ENCODE data around the gene CD1E. TPM values are rescaled to one million over a fixed set of nuclear protein-coding genes. Genes with fewer than 3 reads are reported as not detected.

Gene CD1E
- total and polyA plus RNA-seq, 2 of the 8 experiments (the other 6 are each of a cell fraction or from before 2014, with no cell fraction given), result not detected

GRCh38 chr1:158362482-158362881, 8.8 kb downstream of the CD1E start:
- no peak overlapping the region for H2BK5ac ChIP-seq (ENCODE audit: low read depth, low read length)
- CTCF ChIA-PET (ENCODE audit: partially characterized antibody), result no interaction called here

More at GRCh38 chr1:158362482-158362881, 8.8 kb downstream of the CD1E start:
- FAIRE-seq (no peak), DNase-seq (ENCODE audit: low read depth in 1 of 2, low spot score in 2 of 2) (no peak)
- H4K5ac ChIP-seq (ENCODE audit: insufficient read length, low read depth, low read length), result no peak overlapping the region
- no peak overlapping the region for H2BK120ac ChIP-seq (replicated peaks; ENCODE audit: low read depth, low read length)
- no peak overlapping the region for H3K9ac ChIP-seq (replicated peaks in 1 of 4; ENCODE audit: extremely low read depth in 1 of 4, low read depth in 3 of 4, low read length in 3 of 4)
- no peak overlapping the region for H2BK20ac ChIP-seq (ENCODE audit: low read length)
- no peak overlapping the region for H3K18ac ChIP-seq (ENCODE audit: extremely low read depth, low read length)
- H3K79me2 ChIP-seq (ENCODE audit: control insufficient read depth in 1 of 2, insufficient read depth in 2 of 2, low read length in 2 of 2), result no peaks in the 10 kb centered on the region
- no peak overlapping the region for H3K4me2 ChIP-seq (ENCODE audit: insufficient read depth in 1 of 2, low read depth in 2 of 2, low read length in 2 of 2)
- H3K27ac ChIP-seq (ENCODE audit: low read depth, low read length), result no peak overlapping the region
- POLR2A ChIA-PET (ENCODE audit: partially characterized antibody), result no interaction called here
- no peaks in the 10 kb centered on the region for H3K79me1 ChIP-seq (ENCODE audit: low read depth, low read length)
- no peak overlapping the region for H2AK5ac ChIP-seq (ENCODE audit: low read depth, low read length)
- H3K14ac ChIP-seq (ENCODE audit: insufficient read length), result no peak overlapping the region
- WGBS, 2 experiments (ENCODE audit: extremely low coverage in 1 of 2, insufficient coverage in 1 of 2, insufficient read length in 1 of 2, insufficient replicate concordance in 2 of 2, low coverage in 1 of 2, low lambda C conversion rate in 2 of 2, missing lambda C conversion rate in 1 of 2), result 92% methylated on average over 1 of the region's 1 CpG; no CpG with 5 or more reads in 1 of the 2 experiments
- no peak for TF ChIP-seq ATF2 (IDR thresholded peaks at IDR 0.05; ENCODE audit: low read length)
- TF ChIP-seq BRCA1 (IDR thresholded peaks at IDR 0.05; ENCODE audit: low read depth, low read length), result no peak
- no peak for TF ChIP-seq SIN3A (conservative IDR thresholded peaks at IDR 0.05 in 1 of 2, IDR thresholded peaks at IDR 0.05 in 1 of 2; ENCODE audit: low read depth in 1 of 2, low read length in 2 of 2)
- TF ChIP-seq TBP (IDR thresholded peaks at IDR 0.05; ENCODE audit: low read depth, low read length), result no peak
- TF ChIP-seq, protein P1, sequence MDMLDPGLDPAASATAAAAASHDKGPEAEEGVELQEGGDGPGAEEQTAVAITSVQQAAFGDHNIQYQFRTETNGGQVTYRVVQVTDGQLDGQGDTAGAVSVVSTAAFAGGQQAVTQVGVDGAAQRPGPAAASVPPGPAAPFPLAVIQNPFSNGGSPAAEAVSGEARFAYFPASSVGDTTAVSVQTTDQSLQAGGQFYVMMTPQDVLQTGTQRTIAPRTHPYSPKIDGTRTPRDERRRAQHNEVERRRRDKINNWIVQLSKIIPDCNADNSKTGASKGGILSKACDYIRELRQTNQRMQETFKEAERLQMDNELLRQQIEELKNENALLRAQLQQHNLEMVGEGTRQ (IDR thresholded peaks at IDR 0.05; ENCODE audit: low read length), result no peak
- no peak overlapping the region for H4K8ac ChIP-seq (ENCODE audit: extremely low read depth, insufficient read depth, low read length)
- no peak overlapping the region for H2BK12ac ChIP-seq (ENCODE audit: low read depth, low read length)
- H3K4me1 ChIP-seq (replicated peaks in 1 of 4; ENCODE audit: control insufficient read depth in 3 of 4, insufficient read depth in 4 of 4, low read length in 3 of 4), result no peaks in the 10 kb centered on the region
- H4K91ac ChIP-seq (replicated peaks; ENCODE audit: insufficient read length, low read length), result no peak overlapping the region
- H3K23ac ChIP-seq (ENCODE audit: insufficient read length), result no peak overlapping the region
- no peaks in the 10 kb centered on the region for H3K9me3 ChIP-seq (ENCODE audit: insufficient read depth in 2 of 2, low read depth in 1 of 2, low read length in 1 of 2)
- H3K27me3 ChIP-seq (replicated peaks in 1 of 4; ENCODE audit: control insufficient read depth in 3 of 4, extremely low read depth in 1 of 4, insufficient read depth in 3 of 4, low read length in 3 of 4), result no peaks in the 10 kb centered on the region
- no peak overlapping the region for H3K4ac ChIP-seq (replicated peaks; ENCODE audit: insufficient read length, low read depth, low read length)
- H3K36me3 ChIP-seq (ENCODE audit: control insufficient read depth in 2 of 4, insufficient read depth in 4 of 4, low read length in 3 of 4), result no peaks in the 10 kb centered on the region
- H3K4me3 ChIP-seq (ENCODE audit: extremely low read depth in 1 of 4, insufficient read depth in 2 of 4, low read depth in 3 of 4, low read length in 4 of 4), result no peak overlapping the region
- H2BK15ac ChIP-seq (ENCODE audit: low read length), result no peak overlapping the region
- H3K23me2 ChIP-seq (ENCODE audit: low read depth, low read length), result no peaks in the 10 kb centered on the region
- H2AFZ ChIP-seq (ENCODE audit: low read length), result no peak overlapping the region
- H4K20me1 ChIP-seq (replicated peaks in 1 of 2; ENCODE audit: control insufficient read depth in 1 of 2, insufficient read depth in 2 of 2, low read length in 2 of 2), result no peaks in the 10 kb centered on the region
- H3K56ac ChIP-seq (replicated peaks; ENCODE audit: insufficient read length, low read depth, low read length), result no peak overlapping the region

Data from H1 (cell line).